Kidney capillary endothelial cell (primary cell): Measurements from ENCODE around the gene FASTKD1.
"Not testable (repeated sequence)": the region's sequence is repeated elsewhere in the genome, so short reads cannot be mapped to it uniquely, and the experiment has no call there.

ENCODE experiments used
- DNase-seq: peaks from one replicate; pipeline ENCODE4 v3.0.0-alpha.2; 2018; ENCODE audit warnings: low spot score

FASTKD1 gene

GRCh38 chr2:169573160-169573973 is at the start of gene FASTKD1:
FASTKD1 (minus strand) TSS chr2:169573865; CDS start chr2:169572029, 1,836 bp downstream.
- peak; percentile 87 for DNase-seq

- no peak for DNase-seq
Measured at GRCh38 chr2:169623235-169623634, 49.6 kb upstream of the FASTKD1 start.

GRCh38 chr2:169620509-169620908 is 46.8 kb upstream of the FASTKD1 start:
- no peak for DNase-seq

- DNase-seq: no peak
Measured at GRCh38 chr2:169619946-169620345, 46.3 kb upstream of the FASTKD1 start.

- not testable (repeated sequence) for DNase-seq
Measured at GRCh38 chr2:169615982-169616381, 42.3 kb upstream of the FASTKD1 start.

- no peak for DNase-seq
Measured at GRCh38 chr2:169613876-169614275, 40.2 kb upstream of the FASTKD1 start.

GRCh38 chr2:169609264-169609663 is 35.6 kb upstream of the FASTKD1 start:
- DNase-seq: no peak

GRCh38 chr2:169599568-169599967 is 25.9 kb upstream of the FASTKD1 start:
- no peak for DNase-seq

GRCh38 chr2:169598982-169599381 is 25.3 kb upstream of the FASTKD1 start:
- DNase-seq: no peak

- not testable (repeated sequence) for DNase-seq
Measured at GRCh38 chr2:169596546-169596945, 22.9 kb upstream of the FASTKD1 start.

GRCh38 chr2:169590804-169591203 is 17.1 kb upstream of the FASTKD1 start:
- no peak for DNase-seq

- DNase-seq: peak; percentile 25
Measured at GRCh38 chr2:169585673-169586072, 12.0 kb upstream of the FASTKD1 start.

- peak; percentile 84 for DNase-seq
Measured at GRCh38 chr2:169584005-169584877, 10.6 kb upstream of the FASTKD1 start, which contains the start of gene PPIG. PPIG (plus strand) TSS chr2:169584351; CDS start chr2:169604042, 19,691 bp downstream.

GRCh38 chr2:169583518-169583917 is 9.9 kb upstream of the FASTKD1 start:
- no peak for DNase-seq

GRCh38 chr2:169582552-169583266 is 9.0 kb upstream of the FASTKD1 start:
- not testable (repeated sequence) for DNase-seq

- no peak for DNase-seq
Measured at GRCh38 chr2:169579044-169579443, 5.4 kb upstream of the FASTKD1 start.

GRCh38 chr2:169575264-169575663 is 1.6 kb upstream of the FASTKD1 start:
- DNase-seq: not testable (repeated sequence)

GRCh38 chr2:169574539-169574938 is 874 bp upstream of the FASTKD1 start:
- not testable (repeated sequence) for DNase-seq

GRCh38 chr2:169573974-169574299 is 272 bp upstream of the FASTKD1 start:
- DNase-seq: no peak

GRCh38 chr2:169572821-169573159 is 875 bp downstream of the FASTKD1 start:
- DNase-seq: no peak

- no peak for DNase-seq
Measured at GRCh38 chr2:169572189-169572588, 1.5 kb downstream of the FASTKD1 start.

- no peak for DNase-seq
Measured at GRCh38 chr2:169571571-169571970, 2.1 kb downstream of the FASTKD1 start.
